Right lung (tissue), 5 donors: ENCODE measurements around the gene NAB2. TPM values are rescaled to one million over a fixed set of nuclear protein-coding genes. Genes with fewer than 3 reads are reported as not detected.
"Not testable (repeated sequence)": the region's sequence is repeated elsewhere in the genome, so short reads cannot be mapped to it uniquely, and the experiment has no call there.

ENCODE experiments used
- DNase-seq, 2 donors: peaks; one replicate each; pipeline ENCODE4 v3.0.0-alpha.2; 2013
- polyA plus RNA-seq, 5 donors: library from polyadenylated mRNA; unstranded; fragments of 120-200 nt; gene quantifications; one replicate each; pipeline versions ENCODE4 v1.2.1 to v1.2.3, GENCODE V29; 2013; ENCODE audit warnings: inconsistent platforms in 1 of 5, low replicate concordance in 1 of 5; ENCODE audit not compliant: insufficient read length in 5 of 5, insufficient read depth in 1 of 5

The NAB2 gene
- polyA plus RNA-seq, 5 donors: 34.2 to 52.7 (median 45.0) TPM

DNA sequence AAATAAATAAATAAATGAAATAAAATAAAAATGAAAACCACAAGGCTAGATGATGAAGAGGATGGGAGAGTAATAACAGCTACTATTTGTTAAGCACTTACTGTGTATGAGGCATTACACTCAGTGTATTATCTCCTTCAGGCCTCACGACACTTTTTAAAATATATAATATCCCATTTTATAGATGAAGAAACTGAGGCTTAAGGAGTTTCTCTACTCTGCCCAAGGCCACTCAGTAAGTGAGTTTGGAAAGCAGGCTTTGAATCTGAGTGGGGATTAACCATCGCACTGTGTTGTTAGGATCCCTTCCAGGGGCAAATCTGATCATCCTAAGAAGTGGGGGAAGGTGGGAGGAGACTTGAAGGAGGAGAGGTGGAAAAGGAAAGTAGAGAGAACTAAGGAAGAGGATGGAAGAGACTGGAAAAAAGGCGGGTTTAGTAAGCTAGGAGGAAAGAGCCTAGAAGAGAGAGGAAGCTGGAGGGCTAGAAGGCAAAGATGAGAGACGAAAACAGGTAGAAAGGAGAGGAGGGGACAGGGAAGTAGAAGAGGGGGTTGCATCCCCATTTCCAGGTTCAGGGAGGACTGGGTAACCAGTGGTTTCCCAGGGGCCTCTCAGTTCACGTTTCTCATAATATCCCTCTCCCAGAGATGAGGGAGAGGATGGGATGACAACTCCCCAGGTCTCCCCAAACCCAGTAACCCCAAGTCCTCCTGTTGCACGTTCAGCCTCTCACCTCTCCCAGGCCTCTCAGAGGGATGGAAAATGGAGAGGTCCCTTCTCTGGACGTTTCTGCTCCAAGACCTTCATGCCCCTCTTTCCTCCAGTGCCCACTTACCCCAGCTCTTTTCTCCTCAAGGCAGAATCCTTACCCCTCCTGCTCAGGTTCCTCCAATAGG, 20.5 kb downstream of the NAB2 start:
- DNase-seq: no peak

DNA sequence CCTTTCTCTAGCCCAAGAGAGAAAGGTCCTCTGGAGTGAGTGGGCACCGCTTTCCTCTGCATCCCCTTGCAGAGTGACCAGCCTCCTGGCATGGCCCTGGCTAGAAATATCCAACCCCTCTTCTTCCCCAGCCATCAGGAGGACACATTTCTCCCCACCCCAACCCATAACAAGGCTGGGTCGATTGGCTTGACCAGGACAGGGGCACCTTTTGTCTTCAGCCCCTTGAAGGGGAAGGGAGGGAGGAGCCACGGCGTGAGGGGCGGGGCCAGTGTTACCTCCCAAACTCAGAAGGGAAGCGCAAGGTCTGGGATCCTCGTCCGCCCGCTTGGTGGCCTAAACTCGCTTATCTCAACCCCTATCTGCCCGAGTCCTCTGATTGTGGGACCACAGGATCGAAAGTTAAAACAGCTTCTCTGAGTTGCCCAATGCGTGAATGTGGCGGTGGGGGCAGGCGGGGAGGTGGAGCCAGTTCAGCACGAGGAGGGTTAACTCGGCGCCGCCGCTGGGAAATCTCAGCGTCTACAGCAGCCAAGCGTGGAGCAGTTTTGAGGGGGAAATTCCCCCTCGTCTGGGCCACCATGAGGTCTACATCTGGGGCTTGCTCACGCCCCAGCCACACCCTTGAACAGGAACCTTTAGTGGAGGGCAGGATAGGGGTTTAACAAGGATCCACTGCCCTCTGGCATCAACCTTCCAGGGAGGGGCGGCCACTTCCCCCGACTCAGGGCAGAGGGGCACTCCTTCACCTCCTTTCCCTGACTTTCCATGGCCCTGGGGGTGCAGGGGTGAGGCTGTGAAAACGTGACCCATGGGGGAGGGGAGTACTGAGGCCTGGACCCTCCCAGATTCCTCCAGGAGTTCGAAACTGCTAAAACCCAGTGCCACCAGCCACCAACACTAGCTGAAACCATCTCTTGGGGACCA, 21.5 kb downstream of the NAB2 start:
- peak in 1 of 2 donors; percentile 55 for DNase-seq

DNA sequence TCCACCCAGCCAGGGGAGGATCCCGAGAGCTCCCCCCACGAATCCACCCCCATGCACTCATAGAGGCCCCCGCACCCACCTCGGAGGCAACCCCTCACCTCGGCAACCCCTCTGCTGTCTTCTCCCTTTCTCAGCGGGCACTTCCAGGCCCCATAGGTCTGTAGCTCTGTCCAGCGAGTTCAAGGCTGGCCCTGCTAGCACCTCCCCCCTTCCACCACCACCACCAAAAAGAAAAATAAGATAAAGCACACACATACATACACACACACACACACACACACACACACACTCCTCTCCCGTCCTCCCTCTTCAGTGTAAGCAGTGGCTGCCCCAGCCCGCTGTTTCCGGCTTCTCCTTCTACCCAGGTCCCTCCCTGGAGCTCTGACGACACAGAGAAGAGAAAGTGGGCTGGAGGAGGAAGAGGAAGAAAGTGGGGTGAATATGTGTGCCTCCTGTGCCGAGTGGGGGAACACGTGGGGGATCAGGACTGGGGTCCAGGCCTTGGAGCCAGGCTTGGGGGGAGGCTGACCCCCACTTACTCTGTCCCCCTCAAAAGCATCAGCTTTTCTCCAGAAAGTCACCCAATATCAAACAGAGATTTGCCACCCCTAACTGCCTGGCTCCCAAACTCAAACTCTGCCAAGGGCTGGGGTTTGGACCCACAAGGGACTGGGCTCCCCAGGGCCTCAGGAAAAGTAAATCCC, 22.3 kb downstream of the NAB2 start, which contains the start of gene STAT6:
TSS of gene STAT6 (minus strand) at position 332 of the 704 bp plus-strand sequence. CDS start 3,084 bp downstream, outside the sequence.
- peak; percentile 81 to 85 for DNase-seq

DNA sequence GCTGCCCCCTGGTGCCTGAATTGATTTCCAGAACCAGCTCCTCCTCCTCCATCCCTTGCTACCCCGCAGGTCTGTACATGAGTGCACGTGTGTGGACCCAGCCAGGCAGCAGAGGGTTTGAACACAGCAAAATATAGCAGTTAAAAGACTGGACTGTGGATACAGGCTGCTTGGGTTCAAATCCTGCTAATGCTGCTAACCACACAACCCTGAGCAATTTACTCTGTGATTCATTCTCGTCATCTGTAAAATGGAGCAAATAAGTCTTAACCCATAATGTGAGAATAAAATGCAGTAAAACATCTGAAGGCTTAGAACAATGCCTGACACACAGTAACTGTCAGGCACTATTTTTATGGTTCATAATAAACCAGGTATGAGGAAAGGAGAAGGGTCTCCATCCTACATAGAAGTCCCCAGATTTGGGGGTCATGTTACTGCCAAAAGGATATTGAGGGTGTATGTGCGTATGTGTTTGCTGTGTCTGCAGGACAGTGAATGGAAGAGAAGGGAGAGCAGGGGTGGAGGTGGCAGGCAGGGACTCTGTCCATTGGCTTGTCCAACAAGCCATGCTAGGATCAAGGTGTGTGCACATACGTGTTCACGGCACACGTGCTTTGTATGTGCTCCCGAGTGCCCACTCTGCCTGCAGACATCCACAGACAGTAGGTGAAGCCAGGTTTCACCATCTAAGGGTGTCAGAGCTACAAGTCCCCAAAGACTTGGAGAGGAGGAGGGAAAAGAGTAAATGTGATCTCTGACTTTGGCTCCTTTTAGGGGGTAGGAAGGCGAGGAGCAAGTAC, 23.8 kb downstream of the NAB2 start:
- no peak for DNase-seq

DNA sequence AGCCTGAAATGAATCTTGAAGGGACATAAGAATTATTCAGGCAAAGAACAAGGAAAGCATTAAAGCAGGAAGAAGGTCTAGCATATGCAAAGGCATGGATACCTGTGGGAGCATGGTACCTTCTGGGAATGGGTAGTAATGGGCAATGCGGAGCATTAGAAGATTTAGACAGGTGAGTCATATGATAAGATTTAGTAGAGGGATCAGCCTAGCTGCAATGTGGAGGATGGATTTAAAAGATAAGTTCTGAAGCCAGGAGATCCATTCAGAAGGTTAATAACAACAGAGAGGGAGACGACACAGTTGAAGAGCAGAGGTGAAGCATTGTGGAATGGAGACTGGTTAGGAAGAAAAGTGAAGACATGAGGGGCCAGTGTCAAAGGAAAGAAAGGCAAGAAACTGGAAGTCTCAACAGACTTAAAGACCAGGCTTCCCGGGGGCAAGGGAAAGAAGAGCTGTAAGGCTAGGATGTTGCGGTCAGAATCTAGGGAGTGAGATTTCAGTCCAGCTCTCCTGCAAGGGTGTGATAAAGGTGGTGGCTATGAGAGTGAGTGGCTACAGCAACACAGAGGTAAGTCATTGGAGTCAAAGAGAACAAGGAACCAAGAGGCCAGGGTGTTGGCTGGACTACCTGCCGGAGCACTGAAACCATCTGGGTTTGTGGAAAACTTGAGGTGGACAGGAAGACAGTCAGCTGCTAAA, 27.8 kb downstream of the NAB2 start:
- DNase-seq: no peak

DNA sequence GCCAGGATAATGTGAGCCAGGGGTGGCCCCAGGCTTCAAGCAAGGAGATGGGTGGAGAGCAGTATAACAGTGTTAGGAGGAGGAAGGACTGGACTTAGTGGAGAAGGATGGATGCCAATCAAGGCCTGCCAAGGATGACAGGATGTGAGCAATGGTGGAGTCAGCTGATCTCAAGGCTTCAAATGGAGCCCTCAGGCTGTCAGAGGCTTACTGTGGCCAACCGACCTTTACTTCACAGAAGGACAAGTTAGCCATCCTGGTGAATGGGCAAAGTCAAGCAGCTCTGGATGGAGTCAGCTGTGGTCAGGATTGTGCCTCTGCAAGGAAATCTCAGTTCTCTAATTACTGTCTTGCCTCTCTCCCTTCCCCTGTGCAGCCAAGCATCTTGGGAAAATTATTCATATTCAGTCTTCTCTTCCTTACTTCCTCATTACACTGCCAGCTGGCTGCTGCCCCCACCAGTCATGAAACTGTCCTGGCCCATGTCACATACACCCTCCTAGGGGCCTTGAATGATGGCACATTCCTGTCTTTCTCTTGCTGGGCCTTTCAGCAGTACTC, 29.9 kb downstream of the NAB2 start:
- DNase-seq: no peak

DNA sequence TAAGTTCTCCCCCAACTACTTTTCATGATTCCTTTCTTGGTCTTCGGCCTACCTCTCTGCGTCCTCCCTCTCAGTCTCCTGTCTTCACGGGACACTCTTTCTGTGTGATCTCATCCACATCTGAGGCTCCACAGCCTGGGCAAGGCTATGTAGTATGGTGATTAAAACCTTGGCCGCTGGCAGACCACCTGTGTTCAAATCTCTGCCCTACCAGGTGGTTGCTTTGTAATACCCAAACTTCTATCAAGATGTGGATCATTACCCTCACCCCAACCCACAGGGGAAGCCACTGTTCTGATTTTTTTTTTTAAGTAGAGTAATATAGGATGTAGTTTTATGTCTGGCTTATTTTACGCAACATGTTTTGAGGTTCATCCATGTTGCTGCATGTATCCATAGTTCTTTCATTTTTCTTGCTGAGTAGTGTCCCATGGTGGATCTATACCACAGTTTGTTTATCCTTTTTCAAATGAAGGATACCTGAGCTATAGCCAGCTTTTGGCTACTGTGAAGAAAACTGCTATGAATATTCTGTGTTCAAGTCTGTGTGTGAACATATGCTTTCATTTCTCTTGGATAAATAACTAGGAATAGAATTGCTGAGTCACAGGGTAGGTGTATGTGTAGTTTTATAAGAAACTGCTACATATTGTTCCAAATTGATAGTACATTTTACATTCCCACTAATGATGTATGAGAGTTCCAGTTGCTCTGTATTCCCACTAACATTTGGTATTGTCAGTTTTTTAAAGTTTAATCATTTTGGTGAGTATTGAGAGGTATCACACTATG, 30.6 kb downstream of the NAB2 start:
- DNase-seq: no peak

DNA sequence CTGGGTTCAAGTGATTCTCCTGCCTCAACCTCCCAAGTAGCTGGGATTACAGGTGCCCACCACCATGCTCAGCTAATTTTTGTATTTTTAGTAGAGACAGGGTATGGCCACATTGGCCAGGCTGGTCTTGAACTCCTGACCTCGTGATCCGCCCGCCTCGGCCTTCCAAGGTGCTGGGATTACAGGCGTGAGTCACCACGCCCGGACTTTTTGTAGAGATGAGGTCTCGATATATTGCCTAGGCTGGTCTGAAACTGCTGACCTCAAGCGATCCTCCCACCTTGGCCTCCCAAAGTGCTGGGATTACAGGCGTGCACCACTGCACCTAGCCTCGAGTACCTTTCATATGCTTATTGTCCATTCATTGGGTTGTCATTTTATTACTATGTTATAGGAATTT, 31.8 kb downstream of the NAB2 start:
- not testable (repeated sequence) for DNase-seq

DNA sequence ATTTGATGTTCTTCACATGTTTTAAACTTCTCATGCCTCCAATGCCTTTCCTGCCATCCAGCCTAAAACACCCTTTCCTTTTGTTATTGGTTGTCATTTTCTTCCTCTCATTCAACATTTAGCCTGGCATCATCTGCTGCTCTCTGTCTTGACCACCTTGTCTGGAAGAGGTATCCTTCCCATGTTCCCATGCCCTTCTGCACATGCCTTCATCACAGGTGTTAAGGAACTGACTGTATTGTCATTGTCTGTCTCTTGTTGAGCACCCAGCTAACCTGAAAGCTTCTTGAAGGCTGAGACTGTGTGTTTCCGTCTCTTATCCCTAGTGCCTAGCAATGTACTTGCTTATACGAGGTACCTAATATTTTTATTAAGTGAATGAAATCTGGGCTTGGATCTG, 34.9 kb downstream of the NAB2 start:
- DNase-seq: no peak

DNA sequence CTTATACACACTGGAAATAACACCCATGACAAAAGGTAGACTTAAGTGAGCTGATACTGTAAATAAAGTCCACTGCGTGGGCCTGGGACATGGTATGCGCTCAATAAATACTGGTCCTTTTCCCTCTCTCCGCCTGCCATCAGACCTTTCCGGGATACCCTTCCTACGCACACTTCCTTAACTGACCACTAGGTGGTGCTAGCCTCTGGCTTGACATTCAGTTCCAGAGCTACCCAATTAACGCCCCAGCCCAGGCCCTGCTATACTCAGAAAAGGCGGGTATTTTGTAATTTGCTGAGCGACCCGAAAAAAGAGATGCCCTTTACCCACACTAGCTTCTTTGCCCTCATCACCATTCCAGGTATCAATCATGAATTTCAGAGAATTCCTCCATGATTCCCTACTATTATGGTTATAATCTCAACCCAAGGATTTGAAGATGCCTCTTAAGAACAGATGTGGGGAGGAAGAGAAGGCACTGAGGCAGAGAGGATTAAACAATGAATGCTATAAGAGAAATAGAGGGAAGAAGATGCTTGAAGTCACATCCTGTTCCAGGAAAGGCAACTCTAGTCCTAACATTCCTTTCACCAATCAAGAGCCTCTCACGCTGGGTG, 35.5 kb downstream of the NAB2 start:
- DNase-seq: peak in 1 of 2 donors; percentile 75

DNA sequence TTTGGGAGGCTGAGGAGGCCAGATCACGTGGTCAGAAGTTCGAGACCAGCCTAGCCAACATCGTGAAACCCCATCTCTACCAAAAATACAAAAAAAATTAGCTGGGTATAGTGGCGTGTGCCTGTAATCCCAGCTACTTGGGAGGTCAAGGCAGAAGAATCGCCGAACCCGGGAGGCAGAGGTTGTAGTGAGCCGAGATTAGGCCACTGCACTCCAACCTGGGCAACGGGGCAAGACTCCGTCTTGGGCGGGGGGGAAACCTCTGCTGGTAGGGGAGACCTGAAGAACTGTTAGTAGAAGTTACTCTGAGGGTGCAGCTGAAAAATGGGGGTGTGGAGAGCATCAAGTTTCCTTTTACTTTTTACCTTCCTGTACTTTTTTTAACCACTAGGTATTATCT, 37.1 kb downstream of the NAB2 start:
- DNase-seq: no peak

DNA sequence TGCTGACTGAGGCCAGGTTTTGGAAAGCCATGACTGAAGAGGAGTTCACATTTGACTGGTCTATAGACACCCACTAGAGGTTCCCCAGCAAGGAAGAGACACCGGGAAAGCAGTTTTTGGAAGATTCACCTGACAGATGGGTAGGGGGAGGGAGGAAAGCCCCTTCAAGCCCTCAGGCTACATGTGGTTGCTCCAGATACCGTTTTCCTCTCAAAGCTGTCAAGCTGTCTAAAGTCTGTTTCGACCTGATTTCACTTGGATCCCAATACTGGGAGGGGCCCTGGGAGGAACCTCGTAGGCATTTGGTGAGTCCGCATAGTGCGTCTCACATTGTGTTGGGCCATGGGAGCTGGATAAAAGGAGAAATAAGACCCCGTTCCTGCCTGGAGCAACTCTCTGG, 37.6 kb downstream of the NAB2 start:
- no peak for DNase-seq

DNA sequence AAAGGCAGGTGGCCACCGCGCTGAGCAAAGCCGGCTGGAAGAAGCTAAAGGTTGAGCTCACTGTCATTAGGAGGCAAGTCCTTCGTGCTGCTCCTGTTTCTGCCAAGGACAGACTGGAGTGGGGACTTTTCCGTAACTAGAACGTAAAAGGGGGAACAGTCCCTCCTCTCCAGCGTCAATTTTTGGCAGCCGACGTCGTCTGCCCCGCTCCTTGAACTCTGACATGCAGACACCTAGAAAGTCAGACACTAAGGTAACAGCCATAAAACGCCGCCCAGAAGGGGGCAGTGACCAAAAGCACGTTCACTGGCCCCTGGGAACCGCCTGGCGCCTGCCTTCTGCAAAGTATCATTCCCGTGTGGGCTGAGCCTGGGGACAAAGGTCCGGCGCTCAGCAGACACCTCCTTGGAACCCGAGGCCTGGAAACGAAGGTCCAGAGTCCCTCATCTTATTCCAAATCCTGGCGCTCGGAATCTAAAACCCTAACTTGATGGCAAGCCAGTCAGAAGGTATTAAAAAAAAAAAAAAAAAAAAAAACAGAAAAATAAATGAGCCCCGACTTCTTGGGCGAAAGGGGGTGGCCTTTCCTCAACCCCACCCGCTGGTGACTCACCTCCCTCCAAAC, 38.3 kb downstream of the NAB2 start:
- no peak for DNase-seq

DNA sequence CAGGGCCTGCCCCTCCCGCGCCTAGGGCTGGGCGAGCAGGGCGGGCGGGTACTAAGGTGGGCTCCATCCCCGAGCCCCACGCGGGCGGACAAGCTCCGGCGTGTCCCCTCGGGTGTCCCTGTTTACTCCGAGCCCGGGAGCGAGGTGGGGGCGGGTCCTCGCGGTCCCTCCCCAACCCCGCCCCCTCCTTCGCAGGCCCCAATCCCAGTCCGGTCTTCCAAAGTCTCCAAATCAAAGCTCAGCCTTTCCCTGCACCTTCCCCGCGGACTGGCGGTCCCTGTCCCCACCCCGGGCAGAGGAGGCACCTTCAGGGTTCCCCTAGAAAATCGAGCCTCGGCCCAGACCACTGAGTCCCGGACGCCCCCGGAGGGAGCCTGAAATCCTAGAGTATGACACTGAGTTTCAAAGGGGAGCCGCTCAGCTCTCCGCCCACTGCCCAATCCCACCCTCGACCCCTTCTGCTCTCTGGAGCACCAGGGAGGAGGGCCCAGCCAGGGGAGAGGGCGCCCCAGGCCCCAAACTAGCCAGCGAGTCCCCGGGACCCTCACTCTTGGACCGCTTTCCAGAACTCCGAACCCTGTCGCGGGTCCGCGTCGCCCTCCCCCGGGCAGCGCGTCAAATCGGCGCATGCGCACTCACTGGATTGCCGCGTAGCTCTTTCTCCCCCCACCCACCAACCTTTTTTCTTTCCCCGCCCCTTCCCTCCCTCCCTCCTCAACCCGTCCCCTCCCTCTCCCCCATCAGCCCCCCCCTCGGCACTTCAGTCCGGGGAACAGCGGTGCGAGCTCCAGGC, 39.0 kb downstream of the NAB2 start, which contains the start of gene LRP1:
TSS of gene LRP1 (plus strand) at position 758 of the 793 bp plus-strand sequence. CDS start 482 bp downstream, outside the sequence.
- DNase-seq: peak; percentile 91

DNA sequence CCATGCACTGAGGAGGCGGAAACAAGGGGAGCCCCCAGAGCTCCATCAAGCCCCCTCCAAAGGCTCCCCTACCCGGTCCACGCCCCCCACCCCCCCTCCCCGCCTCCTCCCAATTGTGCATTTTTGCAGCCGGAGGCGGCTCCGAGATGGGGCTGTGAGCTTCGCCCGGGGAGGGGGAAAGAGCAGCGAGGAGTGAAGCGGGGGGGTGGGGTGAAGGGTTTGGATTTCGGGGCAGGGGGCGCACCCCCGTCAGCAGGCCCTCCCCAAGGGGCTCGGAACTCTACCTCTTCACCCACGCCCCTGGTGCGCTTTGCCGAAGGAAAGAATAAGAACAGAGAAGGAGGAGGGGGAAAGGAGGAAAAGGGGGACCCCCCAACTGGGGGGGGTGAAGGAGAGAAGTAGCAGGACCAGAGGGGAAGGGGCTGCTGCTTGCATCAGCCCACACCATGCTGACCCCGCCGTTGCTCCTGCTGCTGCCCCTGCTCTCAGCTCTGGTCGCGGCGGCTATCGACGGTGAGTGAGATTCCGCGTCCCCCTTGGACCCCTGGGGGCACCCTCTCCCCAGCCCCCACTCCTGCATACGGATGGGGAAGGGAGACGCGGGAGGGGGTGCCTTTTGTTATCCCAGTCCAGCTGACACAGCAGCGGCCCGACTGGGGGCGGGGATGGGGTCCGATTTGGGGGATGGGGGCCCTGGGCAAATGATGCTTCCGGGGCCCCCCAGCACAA, 39.8 kb downstream of the NAB2 start:
- no peak for DNase-seq

DNA sequence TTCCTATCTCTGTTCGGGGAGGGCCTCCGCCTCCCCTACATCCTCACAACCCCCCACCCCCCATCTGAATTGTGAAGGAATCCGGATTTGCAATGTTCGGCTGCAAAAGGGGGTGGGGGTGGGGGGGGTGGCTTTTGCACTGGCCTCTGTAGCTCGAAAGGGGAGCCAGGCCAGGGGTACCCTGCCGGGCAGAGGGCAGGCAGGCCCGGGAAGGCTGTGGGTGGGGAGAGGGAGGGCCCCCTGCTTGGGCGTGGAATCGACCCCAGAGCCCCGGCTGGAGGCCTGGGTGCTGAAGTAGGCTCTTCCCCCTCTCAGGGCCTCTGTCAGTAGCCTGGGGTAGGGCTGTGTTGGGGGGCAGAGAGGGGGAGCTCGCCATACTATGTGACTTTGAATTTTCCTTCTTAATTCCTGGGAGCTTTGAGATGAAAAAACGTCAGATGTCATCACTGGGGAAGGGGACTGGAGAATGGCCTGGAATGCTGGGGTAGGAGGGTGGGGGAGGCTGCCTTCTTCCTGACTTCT, 40.5 kb downstream of the NAB2 start:
- DNase-seq: no peak
